GM23338 (cell line): ENCODE results near the gene PPP1R18.

ENCODE experiments used
- CREB1 ChIP-seq: fragments of 250-450 bp; sonication (Bioruptor Pico); IDR thresholded peaks from 2 replicates; pipeline ENCODE4 v1.5.0; 2020; ENCODE audit warnings: low read depth, mild to moderate bottlenecking, moderate library complexity
- CTCF ChIP-seq, 2 experiments: fragments of 200-600 bp in 1 of 2; sonication (generic) in 1 of 2; conservative IDR thresholded peaks; 2 replicates each; pipeline versions ENCODE4 v1.5.1 to v1.6.1; 2016 to 2017; ENCODE audit warnings: antibody characterized with exemption in 2 of 2, low read depth in 2 of 2, mild to moderate bottlenecking in 2 of 2, moderate library complexity in 1 of 2
- ETS1 ChIP-seq: IDR thresholded peaks from 2 replicates; pipeline ENCODE4 v1.6.1; 2016; ENCODE audit warnings: antibody characterized with exemption
- EZH2 ChIP-seq: fragments of 200-600 bp; sonication (generic); IDR thresholded peaks from one replicate; pipeline ENCODE4 v1.8.0; 2017; ENCODE audit warnings: antibody characterized with exemption, mild to moderate bottlenecking, low read depth; ENCODE audit not compliant: unreplicated experiment
- EZH2phosphoT487 ChIP-seq: fragments of 200-600 bp; sonication (generic); IDR thresholded peaks from one replicate; pipeline ENCODE4 v1.8.1; 2018; ENCODE audit warnings: antibody characterized with exemption; ENCODE audit not compliant: unreplicated experiment
- JUNB ChIP-seq: IDR thresholded peaks from one replicate; pipeline ENCODE4 v1.6.1; 2016; ENCODE audit warnings: antibody characterized with exemption; ENCODE audit not compliant: unreplicated experiment
- POLR2AphosphoS5 ChIP-seq: IDR thresholded peaks from 2 replicates; pipeline ENCODE4 v1.6.1; 2016; ENCODE audit warnings: antibody characterized with exemption, low read depth
- STAT1 ChIP-seq: IDR thresholded peaks from one replicate; pipeline ENCODE4 v1.6.1; 2016; ENCODE audit warnings: antibody characterized with exemption; ENCODE audit not compliant: unreplicated experiment
- ZNF114 ChIP-seq: fragments of 250-450 bp; sonication (Bioruptor Pico); IDR thresholded peaks from 2 replicates; pipeline ENCODE4 v1.5.0; 2020; ENCODE audit warnings: mild to moderate bottlenecking, moderate library complexity
- ZNF331 ChIP-seq: fragments of 250-450 bp; sonication (Bioruptor Pico); IDR thresholded peaks from 2 replicates; pipeline ENCODE4 v1.5.0; 2020; ENCODE audit warnings: low read depth, mild to moderate bottlenecking, moderate library complexity
- TF ChIP-seq, protein P1 (sequence below): IDR thresholded peaks from one replicate; pipeline ENCODE4 v1.6.1; 2018; ENCODE audit warnings: antibody characterized with exemption; ENCODE audit not compliant: unreplicated experiment

- TF ChIP-seq EZH2phosphoT487 = no peak
- no peak for TF ChIP-seq CTCF (conservative IDR thresholded peaks at IDR 0.05; ENCODE audit: low read depth in 2 of 2)
- TF ChIP-seq EZH2 = no peak
- no peak for TF ChIP-seq ZNF331 (CRISPR knock-in tag)
- no peak for TF ChIP-seq POLR2AphosphoS5
- no peak for TF ChIP-seq CREB1 (CRISPR knock-in tag)
- TF ChIP-seq STAT1 = no peak
- TF ChIP-seq JUNB = no peak
- TF ChIP-seq, protein P1, sequence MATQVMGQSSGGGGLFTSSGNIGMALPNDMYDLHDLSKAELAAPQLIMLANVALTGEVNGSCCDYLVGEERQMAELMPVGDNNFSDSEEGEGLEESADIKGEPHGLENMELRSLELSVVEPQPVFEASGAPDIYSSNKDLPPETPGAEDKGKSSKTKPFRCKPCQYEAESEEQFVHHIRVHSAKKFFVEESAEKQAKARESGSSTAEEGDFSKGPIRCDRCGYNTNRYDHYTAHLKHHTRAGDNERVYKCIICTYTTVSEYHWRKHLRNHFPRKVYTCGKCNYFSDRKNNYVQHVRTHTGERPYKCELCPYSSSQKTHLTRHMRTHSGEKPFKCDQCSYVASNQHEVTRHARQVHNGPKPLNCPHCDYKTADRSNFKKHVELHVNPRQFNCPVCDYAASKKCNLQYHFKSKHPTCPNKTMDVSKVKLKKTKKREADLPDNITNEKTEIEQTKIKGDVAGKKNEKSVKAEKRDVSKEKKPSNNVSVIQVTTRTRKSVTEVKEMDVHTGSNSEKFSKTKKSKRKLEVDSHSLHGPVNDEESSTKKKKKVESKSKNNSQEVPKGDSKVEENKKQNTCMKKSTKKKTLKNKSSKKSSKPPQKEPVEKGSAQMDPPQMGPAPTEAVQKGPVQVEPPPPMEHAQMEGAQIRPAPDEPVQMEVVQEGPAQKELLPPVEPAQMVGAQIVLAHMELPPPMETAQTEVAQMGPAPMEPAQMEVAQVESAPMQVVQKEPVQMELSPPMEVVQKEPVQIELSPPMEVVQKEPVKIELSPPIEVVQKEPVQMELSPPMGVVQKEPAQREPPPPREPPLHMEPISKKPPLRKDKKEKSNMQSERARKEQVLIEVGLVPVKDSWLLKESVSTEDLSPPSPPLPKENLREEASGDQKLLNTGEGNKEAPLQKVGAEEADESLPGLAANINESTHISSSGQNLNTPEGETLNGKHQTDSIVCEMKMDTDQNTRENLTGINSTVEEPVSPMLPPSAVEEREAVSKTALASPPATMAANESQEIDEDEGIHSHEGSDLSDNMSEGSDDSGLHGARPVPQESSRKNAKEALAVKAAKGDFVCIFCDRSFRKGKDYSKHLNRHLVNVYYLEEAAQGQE = no peak
- TF ChIP-seq ETS1 = no peak
- no peak for TF ChIP-seq ZNF114 (CRISPR knock-in tag)
These were observed 19.2 kb upstream of the PPP1R18 start for GRCh38 chr6:30705620-30706019.
